GM23338 (cell line): ENCODE results near the gene BTBD9. TPM values are rescaled to one million over a fixed set of nuclear protein-coding genes. Genes with fewer than 3 reads are reported as not detected.

Experiments
- ATAC-seq: fragments of 200-7000 bp; cut with Tn5 transposase; 3 replicates; pipeline ENCODE4 v1.9.1; 2020
- DNase-seq: peaks from one replicate; pipeline ENCODE4 v3.0.0-alpha.2; 2015; ENCODE audit warnings: low spot score
- H2AFZ ChIP-seq: fragments of 200-600 bp; sonication (generic); 2 replicates; pipeline ENCODE4 v1.8.0; 2016; ENCODE audit warnings: antibody characterized with exemption, mild to moderate bottlenecking, moderate library complexity
- H3F3A ChIP-seq: fragments of 200-600 bp; sonication (generic); replicated peaks from 2 replicates; pipeline ENCODE4 v1.8.0; 2017; ENCODE audit warnings: antibody characterized with exemption, mixed run types, low read depth
- H3K27ac ChIP-seq: fragments of 200-600 bp; sonication (generic); 2 replicates; pipeline ENCODE4 v1.6.1; 2016; ENCODE audit warnings: low read depth
- H3K27me3 ChIP-seq: fragments of 200-600 bp; sonication (generic); 2 replicates; pipeline ENCODE4 v1.8.0; 2016; ENCODE audit warnings: mild to moderate bottlenecking, mixed run types, moderate library complexity; ENCODE audit not compliant: insufficient read depth
- H3K36me3 ChIP-seq: fragments of 200-600 bp; sonication (generic); 2 replicates; pipeline ENCODE4 v1.8.0; 2016; ENCODE audit warnings: mild to moderate bottlenecking; ENCODE audit not compliant: insufficient read depth
- H3K4me1 ChIP-seq: fragments of 200-600 bp; sonication (generic); 2 replicates; pipeline ENCODE4 v1.8.0; 2016; ENCODE audit warnings: mild to moderate bottlenecking, moderate library complexity; ENCODE audit not compliant: insufficient read depth
- H3K4me2 ChIP-seq: fragments of 200-600 bp; sonication (generic); 2 replicates; pipeline ENCODE4 v1.7.1; 2017; ENCODE audit warnings: mixed run types
- H3K4me3 ChIP-seq: fragments of 200-600 bp; sonication (generic); 2 replicates; pipeline ENCODE4 v1.6.1; 2016; ENCODE audit warnings: mixed run types
- H3K79me2 ChIP-seq: fragments of 200-600 bp; sonication (generic); replicated peaks from 2 replicates; pipeline ENCODE4 v1.8.0; 2017; ENCODE audit warnings: mild to moderate bottlenecking; ENCODE audit not compliant: insufficient read depth
- H3K9me2 ChIP-seq: fragments of 200-600 bp; sonication (generic); 2 replicates; pipeline ENCODE4 v1.8.0; 2017; ENCODE audit not compliant: insufficient read depth
- H4K20me1 ChIP-seq: fragments of 200-600 bp; sonication (generic); replicated peaks from 2 replicates; pipeline ENCODE4 v1.8.0; 2017; ENCODE audit warnings: mild to moderate bottlenecking; ENCODE audit not compliant: insufficient read depth
- H3K27ac Mint-ChIP-seq: 2 replicates; pipeline ENCODE4 v1.8.0; 2020; ENCODE audit warnings: inconsistent platforms, mild to moderate bottlenecking, moderate library complexity, mixed read lengths
- H3K27me3 Mint-ChIP-seq: 3 replicates; pipeline ENCODE4 v1.8.0; 2022; ENCODE audit warnings: low read depth, mild to moderate bottlenecking, moderate library complexity, mixed read lengths, inconsistent platforms; ENCODE audit not compliant: insufficient read depth, poor library complexity
- H3K36me3 Mint-ChIP-seq: 3 replicates; pipeline ENCODE4 v1.8.0; 2021; ENCODE audit warnings: low read depth, mild to moderate bottlenecking, inconsistent platforms, moderate library complexity, mixed read lengths
- H3K4me1 Mint-ChIP-seq: 3 replicates; pipeline ENCODE4 v1.8.0; 2020; ENCODE audit warnings: mild to moderate bottlenecking, inconsistent platforms, mixed read lengths
- H3K4me3 Mint-ChIP-seq: 3 replicates; pipeline ENCODE4 v1.8.0; 2021; ENCODE audit warnings: moderate library complexity, mild to moderate bottlenecking, inconsistent platforms, mixed read lengths
- H3K9me3 Mint-ChIP-seq: 3 replicates; pipeline ENCODE4 v1.8.0; 2020; ENCODE audit warnings: moderate library complexity, mild to moderate bottlenecking, inconsistent platforms, mixed read lengths
- CREB1 ChIP-seq: fragments of 250-450 bp; sonication (Bioruptor Pico); IDR thresholded peaks from 2 replicates; pipeline ENCODE4 v1.5.0; 2020; ENCODE audit warnings: low read depth, mild to moderate bottlenecking, moderate library complexity
- CTCF ChIP-seq, 2 experiments: fragments of 200-600 bp in 1 of 2; sonication (generic) in 1 of 2; conservative IDR thresholded peaks; 2 replicates each; pipeline versions ENCODE4 v1.5.1 to v1.6.1; 2016 to 2017; ENCODE audit warnings: antibody characterized with exemption in 2 of 2, low read depth in 2 of 2, mild to moderate bottlenecking in 2 of 2, moderate library complexity in 1 of 2
- EZH2 ChIP-seq: fragments of 200-600 bp; sonication (generic); IDR thresholded peaks from one replicate; pipeline ENCODE4 v1.8.0; 2017; ENCODE audit warnings: antibody characterized with exemption, mild to moderate bottlenecking, low read depth; ENCODE audit not compliant: unreplicated experiment
- EZH2phosphoT487 ChIP-seq: fragments of 200-600 bp; sonication (generic); IDR thresholded peaks from one replicate; pipeline ENCODE4 v1.8.1; 2018; ENCODE audit warnings: antibody characterized with exemption; ENCODE audit not compliant: unreplicated experiment
- JUNB ChIP-seq: IDR thresholded peaks from one replicate; pipeline ENCODE4 v1.6.1; 2016; ENCODE audit warnings: antibody characterized with exemption; ENCODE audit not compliant: unreplicated experiment
- NANOG ChIP-seq: IDR thresholded peaks from 2 replicates; pipeline ENCODE4 v1.6.1; 2016; ENCODE audit warnings: antibody characterized with exemption, borderline replicate concordance
- POLR2AphosphoS5 ChIP-seq: IDR thresholded peaks from 2 replicates; pipeline ENCODE4 v1.6.1; 2016; ENCODE audit warnings: antibody characterized with exemption, low read depth
- REST ChIP-seq: IDR thresholded peaks from one replicate; pipeline ENCODE4 v1.6.1; 2018; ENCODE audit warnings: antibody characterized with exemption; ENCODE audit not compliant: unreplicated experiment
- STAT1 ChIP-seq: IDR thresholded peaks from one replicate; pipeline ENCODE4 v1.6.1; 2016; ENCODE audit warnings: antibody characterized with exemption; ENCODE audit not compliant: unreplicated experiment
- ZNF114 ChIP-seq: fragments of 250-450 bp; sonication (Bioruptor Pico); IDR thresholded peaks from 2 replicates; pipeline ENCODE4 v1.5.0; 2020; ENCODE audit warnings: mild to moderate bottlenecking, moderate library complexity
- ZNF331 ChIP-seq: fragments of 250-450 bp; sonication (Bioruptor Pico); IDR thresholded peaks from 2 replicates; pipeline ENCODE4 v1.5.0; 2020; ENCODE audit warnings: low read depth, mild to moderate bottlenecking, moderate library complexity
- polyA plus RNA-seq: library from polyadenylated mRNA; unstranded; fragments of >200 nt; fragmentation: Nextera tagmentation; extraction: Ambion mirVana; gene quantifications from 2 replicates; pipeline ENCODE4 v1.2.1, GENCODE V29; 2016
- total RNA-seq: library from RNA; depleted of rRNA; stranded (reverse); fragments of >200 nt; shearing (Covaris generic); gene quantifications from 2 replicates; pipeline ENCODE4 v1.2.3, GENCODE V29; 2014

Gene BTBD9
- total and polyA plus RNA-seq, 2 experiments from 2014 or later, result 4.2 to 5.3 TPM

- H3K27ac ChIP-seq, result no peak overlapping the region
- no peaks in the 10 kb centered on the region for H3K36me3 Mint-ChIP-seq
- H3K9me3 Mint-ChIP-seq, result no peaks in the 10 kb centered on the region
- H3K27ac Mint-ChIP-seq, result no peak overlapping the region
- no peaks in the 10 kb centered on the region for H3K4me1 ChIP-seq
- H3K4me3 Mint-ChIP-seq, result no peak overlapping the region
- H3K9me2 ChIP-seq, result no peaks in the 10 kb centered on the region
- H3K27me3 ChIP-seq, result no peaks in the 10 kb centered on the region
- no peaks in the 10 kb centered on the region for H3K27me3 Mint-ChIP-seq
- no peaks in the 10 kb centered on the region for H3K79me2 ChIP-seq
- H3F3A ChIP-seq, result no peaks in the 10 kb centered on the region
- DNase-seq (no peak), ATAC-seq (no peak)
- no peaks in the 10 kb centered on the region for H3K36me3 ChIP-seq
- H4K20me1 ChIP-seq, result no peaks in the 10 kb centered on the region
- no peak overlapping the region for H3K4me3 ChIP-seq
- H3K4me1 Mint-ChIP-seq, result no peaks in the 10 kb centered on the region
- H2AFZ ChIP-seq, result no peak overlapping the region
- no peak for TF ChIP-seq ZNF331 (CRISPR knock-in tag)
- TF ChIP-seq REST, result no peak
- no peak for TF ChIP-seq POLR2AphosphoS5
- TF ChIP-seq CTCF (conservative IDR thresholded peaks at IDR 0.05; ENCODE audit: low read depth in 2 of 2), result no peak
- TF ChIP-seq EZH2, result no peak
- no peak overlapping the region for H3K4me2 ChIP-seq
Observed at GRCh38 chr6:38450717-38451116, 189.0 kb downstream of the BTBD9 start.

GRCh38 chr6:38445925-38446324, 193.8 kb downstream of the BTBD9 start:
- DNase-seq (no peak), ATAC-seq (no peak)
- Histone ChIP-seq H3K79me2 (no peaks in the 10 kb centered on the region), H3K36me3 (no peaks in the 10 kb centered on the region), H3K27ac (no peak overlapping the region), H4K20me1 (no peaks in the 10 kb centered on the region), H3K4me2 (no peak overlapping the region), H2AFZ (no peak overlapping the region), H3K4me1 (no peaks in the 10 kb centered on the region), H3F3A (no peaks in the 10 kb centered on the region), H3K4me3 (no peak overlapping the region), H3K9me2 (no peaks in the 10 kb centered on the region), H3K27me3 (no peaks in the 10 kb centered on the region)
- H3K36me3 Mint-ChIP-seq, result no peaks in the 10 kb centered on the region
- no peaks in the 10 kb centered on the region for H3K9me3 Mint-ChIP-seq
- no peak overlapping the region for H3K27ac Mint-ChIP-seq
- no peaks in the 10 kb centered on the region for H3K27me3 Mint-ChIP-seq
- H3K4me3 Mint-ChIP-seq, result no peak overlapping the region
- peaks cover 5% of the 10 kb centered on the region; the same call in 1 of the 3 replicates for H3K4me1 Mint-ChIP-seq
- no peak for TF ChIP-seq EZH2phosphoT487
- no peak for TF ChIP-seq REST
- TF ChIP-seq POLR2AphosphoS5, result no peak
- TF ChIP-seq NANOG, result no peak
- TF ChIP-seq CREB1 (CRISPR knock-in tag), result no peak
- TF ChIP-seq EZH2, result no peak
- no peak for TF ChIP-seq STAT1
- TF ChIP-seq ZNF114 (CRISPR knock-in tag), result no peak
- TF ChIP-seq JUNB, result no peak
- no peak for TF ChIP-seq ZNF331 (CRISPR knock-in tag)
